Psoas muscle (tissue), 8 donors: ENCODE measurements around the gene EML4. TPM values are rescaled to one million over a fixed set of nuclear protein-coding genes. Genes with fewer than 3 reads are reported as not detected.

Source experiments
- ATAC-seq, 4 donors: fragments of 200-7000 bp; cut with Tn5 transposase; one replicate each; pipeline ENCODE4 v1.9.1; 2020; ENCODE audit warnings: moderate library complexity in 3 of 4, mild to moderate bottlenecking in 2 of 4
- DNase-seq, 2 donors: peaks; one replicate each; pipeline ENCODE4 v3.0.0-alpha.2; 2020
- H3K27ac ChIP-seq: fragments of 200-600 bp; one replicate; pipeline ENCODE4 v1.8.0; 2022
- H3K27me3 ChIP-seq, 3 donors: fragments of 200-600 bp in 1 of 3; one replicate each; pipeline versions ENCODE4 v1.6.1 to v1.8.0; 2013 to 2022; ENCODE audit warnings: low read length in 2 of 3, mild to moderate bottlenecking in 2 of 3, moderate library complexity in 1 of 3; ENCODE audit not compliant: insufficient read depth in 3 of 3
- H3K36me3 ChIP-seq, 2 donors: fragments of 200-600 bp in 1 of 2; one replicate each; pipeline versions ENCODE4 v1.6.1 to v1.8.0; 2013 to 2022; ENCODE audit warnings: low read depth in 1 of 2, mild to moderate bottlenecking in 1 of 2, moderate library complexity in 1 of 2; ENCODE audit not compliant: insufficient read depth in 1 of 2
- H3K4me1 ChIP-seq: fragments of 200-600 bp; one replicate; pipeline ENCODE4 v1.8.0; 2022
- H3K4me3 ChIP-seq: fragments of 200-600 bp; one replicate; pipeline ENCODE4 v1.8.0; 2022; ENCODE audit warnings: mild to moderate bottlenecking
- H3K9me3 ChIP-seq: fragments of 200-600 bp; one replicate; pipeline ENCODE4 v1.8.0; 2022
- CTCF ChIP-seq: fragments of 200-600 bp; IDR thresholded peaks from one replicate; pipeline ENCODE4 v1.8.0; 2022; ENCODE audit warnings: antibody characterized with exemption
- WGBS, 3 donors: extraction: QIAGEN DNeasy Blood & Tissue Kit; methylation state at CpG; one replicate each; pipeline versions ENCODE4 v1.1.6 to v1.1.7; 2013; 5-methylcytosine and 5-hydroxymethylcytosine counted together
- intact Hi-C, 2 donors: fragments of 100-400 bp; cut with DNase I; formaldehyde crosslinking; loops; one replicate each; pipeline versions ENCODE4 v1.11.0 to v1.14.2; 2022
- polyA plus RNA-seq, 3 donors: library from polyadenylated mRNA; stranded (reverse); fragments of 200-250 nt; gene quantifications; one replicate each; pipeline ENCODE4 v1.2.3, GENCODE V29; 2013
- total RNA-seq, 4 donors: library from RNA; stranded (reverse); fragmentation: NEBNext Ultra II Directional in 2 of 4; extraction: Animal tissue kit (Norgen Biotek cat#: 25700) in 2 of 4; gene quantifications; one replicate each; pipeline versions ENCODE4 v1.2.1 to v1.2.4, GENCODE V29; 2021 to 2023
- donor health status: healthy with polysubstance abuse.
- donor health status: DM: no; HTN: no; CAD: no; lungs with moderate emphysema.
- donor health status: Bipolar disorder and iron deficiency.
- donor health status: healthy.
- donor health status: DM: yes; HTN: yes; CAD: no.
- donor health status: DM: no; HTN: no; CAD: no.
- donor health status: DM: no; HTN: no; CAD: no.
- donor health status: DM: yes; HTN: yes; CAD: no.

EML4 gene
- total and polyA plus RNA-seq, 7 donors: 2.7 to 8.9 (median 5.0) TPM

- no peaks in the 10 kb centered on the region for H3K9me3 ChIP-seq
- H3K36me3 ChIP-seq: no peaks in the 10 kb centered on the region
- H3K27ac ChIP-seq: no peak overlapping the region
- no peak for TF ChIP-seq CTCF
- H3K4me3 ChIP-seq: no peak overlapping the region
- no peaks in the 10 kb centered on the region for H3K27me3 ChIP-seq
- H3K4me1 ChIP-seq: peaks cover 3% of the 10 kb centered on the region
- WGBS, 3 donors: 87 to 89% (median 88%) methylated on average over 4 of the region's 4 CpGs
- intact Hi-C loops: loop anchor here in 1 of 2 donors (5.0 kb wide), 1 partner anchor 51 kb away; no protein-coding TSS in a partner anchor
- no peak for ATAC-seq
- no peak for DNase-seq
These were observed 54.1 kb downstream of the EML4 start for GRCh38 chr2:42223067-42223854.

- WGBS, 3 donors: 23 to 32% (median 25%) methylated on average over 2 of the region's 2 CpGs
- DNase-seq: no peak
- intact Hi-C loops: loop anchor here in 1 of 2 donors (5.0 kb wide), 1 partner anchor 52 kb away; no protein-coding TSS in a partner anchor
- TF ChIP-seq CTCF: no peak
- Histone ChIP-seq H3K4me3 (no peak overlapping the region), H3K4me1 (peaks cover 3% of the 10 kb centered on the region), H3K36me3 (no peaks in the 10 kb centered on the region), H3K27me3 (no peaks in the 10 kb centered on the region), H3K9me3 (no peaks in the 10 kb centered on the region), H3K27ac (no peak overlapping the region)
- no peak for ATAC-seq
These were observed 54.7 kb downstream of the EML4 start for GRCh38 chr2:42223855-42224268.

GRCh38 chr2:42224422-42225067 is 55.4 kb downstream of the EML4 start:
- no peak for DNase-seq
- no peak overlapping the region for H3K27ac ChIP-seq
- no peak overlapping the region for H3K4me3 ChIP-seq

GRCh38 chr2:42225573-42225972 is 56.4 kb downstream of the EML4 start:
- intact Hi-C loops: no loop called here
- Histone ChIP-seq H3K27ac (no peak overlapping the region), H3K36me3 (no peaks in the 10 kb centered on the region), H3K4me3 (no peak overlapping the region), H3K9me3 (no peaks in the 10 kb centered on the region), H3K4me1 (peaks cover 3% of the 10 kb centered on the region), H3K27me3 (no peaks in the 10 kb centered on the region)
- ATAC-seq: no peak
- no peak for TF ChIP-seq CTCF
- DNase-seq: no peak
- 92 to 97% (median 97%) methylated on average over 1 of the region's 1 CpG for WGBS, 3 donors

More at GRCh38 chr2:42224422-42225067, 55.4 kb downstream of the EML4 start:
- Histone ChIP-seq H3K27me3 (no peaks in the 10 kb centered on the region), H3K36me3 (no peaks in the 10 kb centered on the region), H3K9me3 (no peaks in the 10 kb centered on the region), H3K4me1 (peaks cover 3% of the 10 kb centered on the region)
- no peak for ATAC-seq
- TF ChIP-seq CTCF: no peak
- intact Hi-C loops: loop anchor here in 1 of 2 donors (5.0 kb wide), 1 partner anchor 52 kb away; no protein-coding TSS in a partner anchor
- 82 to 88% (median 88%) methylated on average over 4 of the region's 4 CpGs for WGBS, 3 donors
